NCI-H1092 (cell line): ENCODE results near the gene GSG1L2.

Experiments
- DNase-seq: peaks from one replicate; lab custom pipeline; 2025; lab: John Stamatoyannopoulos, UW

Gene GSG1L2

DNA sequence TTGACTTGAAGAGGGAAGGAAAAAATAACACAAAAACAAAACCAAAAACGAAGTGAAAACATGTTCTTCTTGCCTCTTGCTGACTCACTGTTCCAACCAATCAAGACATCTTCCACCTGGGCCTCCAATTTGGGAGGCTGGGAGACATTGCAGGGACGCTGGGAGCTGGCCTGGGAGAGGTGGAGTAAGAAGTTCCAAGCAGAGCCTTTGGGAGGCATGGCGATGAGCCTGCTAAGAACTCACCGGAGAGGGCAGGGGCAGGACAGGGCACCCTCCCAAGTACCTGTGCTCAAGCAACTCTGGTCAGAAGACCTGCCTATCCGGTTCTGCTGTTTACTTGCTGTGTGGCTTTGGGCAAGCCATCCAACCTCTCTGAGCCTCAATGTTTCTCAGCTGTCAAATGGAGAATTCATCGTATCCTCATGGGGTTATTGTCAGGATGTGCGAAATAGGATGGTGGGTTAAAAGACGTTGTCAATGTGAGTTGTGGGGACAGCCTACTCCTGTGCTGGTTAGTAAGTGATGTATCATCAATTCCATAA is 3.0 kb upstream of the GSG1L2 start:
- no peak for DNase-seq

DNA sequence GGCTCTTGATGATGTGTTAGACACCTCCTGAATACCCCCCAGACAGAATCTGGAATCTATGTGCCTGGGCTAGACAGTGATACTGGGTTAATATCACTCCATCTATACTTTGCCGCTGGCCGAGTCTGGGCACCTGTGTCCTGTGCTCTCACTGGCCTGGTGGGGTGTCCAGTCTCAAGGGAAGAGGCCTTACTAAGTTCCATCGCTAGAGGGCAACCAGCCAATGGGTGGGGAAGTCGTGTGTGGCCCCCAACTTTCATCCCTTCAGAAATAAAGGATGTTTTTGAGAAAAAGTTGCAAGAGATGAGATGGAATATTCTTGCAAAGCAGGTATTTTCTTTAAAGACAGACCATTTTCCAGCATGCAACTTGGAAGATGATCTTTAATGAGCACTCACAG is 2.2 kb upstream of the GSG1L2 start:
- DNase-seq: no peak

GRCh38 chr17:9820448-9820847 is 1.4 kb downstream of the GSG1L2 start:
- no peak for DNase-seq

GRCh38 chr17:9818760-9819159 is 3.1 kb downstream of the GSG1L2 start:
- no peak for DNase-seq

- no peak for DNase-seq
Observed at GRCh38 chr17:9817086-9817485, 4.8 kb downstream of the GSG1L2 start.

GRCh38 chr17:9816472-9816871 is 5.4 kb downstream of the GSG1L2 start:
- DNase-seq: no peak

- DNase-seq: no peak
Observed at GRCh38 chr17:9814337-9814945, 7.4 kb downstream of the GSG1L2 start.

DNA sequence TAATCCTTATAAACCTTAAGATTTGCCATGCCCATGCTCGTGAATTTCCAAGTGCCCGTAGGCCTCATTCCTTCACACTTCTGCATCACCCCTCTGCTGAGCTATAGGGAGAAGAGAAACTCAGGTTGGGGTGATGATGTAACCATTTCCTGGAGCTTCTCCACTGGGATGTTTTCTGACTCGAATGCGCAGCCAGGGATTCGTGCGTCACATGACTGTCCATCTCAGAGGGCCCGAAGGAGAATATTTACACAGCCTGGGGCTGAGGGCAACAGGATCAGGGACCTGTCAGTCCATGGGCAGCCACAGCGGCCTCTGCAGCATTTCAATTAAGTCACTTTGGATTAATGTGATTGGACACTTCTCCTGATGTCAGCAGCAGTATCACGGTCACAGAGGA is 8.7 kb downstream of the GSG1L2 start:
- DNase-seq: no peak

DNA sequence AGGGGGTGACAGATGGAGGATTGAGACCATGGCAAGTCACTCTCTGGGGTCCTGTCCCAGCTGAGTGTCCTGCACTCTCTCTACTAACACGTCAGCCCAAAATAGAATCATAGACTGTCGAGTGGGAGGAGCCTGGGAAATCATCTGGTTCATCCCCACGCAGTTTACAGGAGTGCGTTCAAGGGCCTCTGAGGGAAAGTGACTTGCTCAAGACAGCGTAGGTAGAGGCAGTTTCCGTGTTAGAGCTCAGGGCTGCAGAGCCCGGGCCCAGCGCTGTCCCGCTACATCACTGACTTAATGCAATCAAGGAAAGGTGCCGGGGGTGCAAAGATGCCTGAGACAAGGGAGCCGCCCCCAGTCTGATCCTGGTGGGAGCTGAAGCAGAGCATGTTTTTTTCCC is 10.3 kb downstream of the GSG1L2 start:
- DNase-seq: no peak

- DNase-seq: no peak
Observed at GRCh38 chr17:9811086-9811485, 10.8 kb downstream of the GSG1L2 start.

GRCh38 chr17:9810100-9810949 is 11.6 kb downstream of the GSG1L2 start:
- DNase-seq: no peak

DNA sequence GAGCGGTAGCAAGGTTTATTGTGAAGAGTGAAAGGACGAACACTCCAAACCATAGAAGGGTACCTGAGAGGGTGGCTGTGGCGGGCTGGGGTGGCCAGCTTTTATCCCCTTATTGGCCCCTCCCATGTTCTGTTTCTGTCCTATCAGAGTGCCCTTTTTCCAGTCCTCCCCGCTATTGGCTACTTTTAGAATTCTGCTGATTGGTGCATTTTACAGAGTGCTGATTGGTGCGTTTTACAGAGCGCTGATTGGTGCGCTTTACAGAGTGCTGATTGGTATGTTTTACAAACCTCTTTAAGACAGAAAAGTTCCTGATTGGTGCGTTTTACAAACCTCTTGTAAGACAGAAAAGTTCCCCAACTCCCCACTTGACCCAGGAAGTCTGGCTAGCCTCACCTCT is 12.5 kb downstream of the GSG1L2 start:
- no peak for DNase-seq

GRCh38 chr17:9806699-9807098 is 15.2 kb downstream of the GSG1L2 start:
- no peak for DNase-seq

- no peak for DNase-seq
Observed at GRCh38 chr17:9805769-9806168, 16.1 kb downstream of the GSG1L2 start.

DNA sequence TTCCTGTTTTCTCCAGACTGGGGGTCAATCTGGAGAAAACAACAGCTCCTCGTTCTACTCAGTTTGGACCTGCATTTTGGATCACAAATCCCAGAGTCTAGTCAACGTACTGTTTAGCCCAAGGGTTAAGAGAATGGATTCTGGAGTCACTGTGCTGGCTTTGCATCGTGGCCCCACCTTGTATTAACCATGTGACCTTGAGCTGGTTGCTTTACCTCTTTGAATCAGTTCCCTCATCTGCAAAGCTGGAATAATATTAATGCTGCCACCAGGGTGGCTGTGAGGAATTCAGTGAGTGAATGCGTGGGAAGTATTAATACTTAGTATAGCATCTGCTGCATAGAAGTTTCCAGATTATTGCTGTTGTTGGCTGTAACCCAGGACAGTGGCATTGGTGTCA is 19.2 kb downstream of the GSG1L2 start:
- DNase-seq: no peak

DNA sequence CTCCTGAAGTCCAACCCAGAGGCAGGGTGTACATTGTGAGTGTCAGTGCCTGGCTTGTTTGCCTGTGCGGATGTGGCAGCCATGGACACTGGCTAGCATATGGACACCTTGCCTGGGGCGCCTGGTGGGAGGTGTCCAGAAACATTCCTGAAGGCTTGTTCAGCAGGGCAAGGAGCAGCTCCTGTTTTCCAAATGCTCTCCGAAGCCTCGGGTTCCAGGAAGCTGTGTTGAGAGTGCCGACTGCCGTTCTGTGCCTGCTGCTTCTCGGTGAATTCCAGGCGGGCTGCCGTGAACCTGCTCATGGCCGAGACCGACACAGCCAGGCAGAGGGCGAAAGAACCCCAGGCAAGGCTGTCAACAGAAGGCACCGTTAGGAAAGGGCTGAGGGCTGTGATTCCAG is 19.6 kb downstream of the GSG1L2 start:
- no peak for DNase-seq

DNA sequence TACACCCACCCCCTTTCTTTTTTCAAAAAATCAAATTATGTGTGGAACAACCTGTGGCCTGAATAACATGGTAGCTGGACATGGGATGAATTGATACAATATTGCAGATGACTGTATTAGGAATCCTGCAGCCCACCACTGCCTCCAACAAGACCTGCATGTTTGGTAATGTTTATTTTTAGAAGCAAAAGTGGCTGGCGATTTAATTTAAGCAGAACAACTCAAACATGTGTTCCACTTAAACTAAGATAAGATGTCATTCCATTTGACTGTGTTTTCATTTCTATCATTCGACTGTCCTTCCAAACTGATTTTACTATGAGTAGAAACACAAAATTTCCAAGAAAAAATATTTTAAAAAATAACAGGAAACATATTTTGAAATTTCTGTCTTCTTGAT is 20.4 kb downstream of the GSG1L2 start:
- DNase-seq: no peak

DNA sequence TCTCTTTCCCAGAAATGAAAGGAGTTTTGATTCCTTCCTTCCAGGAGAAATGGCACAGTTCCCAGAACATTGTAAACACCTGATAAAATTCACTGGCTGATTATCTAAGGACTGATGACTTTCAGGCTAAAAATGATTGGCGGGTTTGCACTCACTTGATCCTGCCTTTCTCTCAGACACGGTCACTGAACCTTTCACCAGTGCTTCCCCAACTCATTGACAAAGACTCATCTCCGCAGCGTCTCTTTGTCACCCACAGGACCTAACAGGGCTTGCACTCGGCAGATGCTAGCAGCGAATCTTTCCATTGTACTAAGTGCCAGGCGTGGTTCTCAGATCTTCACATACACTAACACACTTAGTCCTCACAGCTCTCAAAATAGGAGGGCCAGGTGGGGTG is 23.2 kb downstream of the GSG1L2 start:
- no peak for DNase-seq

DNA sequence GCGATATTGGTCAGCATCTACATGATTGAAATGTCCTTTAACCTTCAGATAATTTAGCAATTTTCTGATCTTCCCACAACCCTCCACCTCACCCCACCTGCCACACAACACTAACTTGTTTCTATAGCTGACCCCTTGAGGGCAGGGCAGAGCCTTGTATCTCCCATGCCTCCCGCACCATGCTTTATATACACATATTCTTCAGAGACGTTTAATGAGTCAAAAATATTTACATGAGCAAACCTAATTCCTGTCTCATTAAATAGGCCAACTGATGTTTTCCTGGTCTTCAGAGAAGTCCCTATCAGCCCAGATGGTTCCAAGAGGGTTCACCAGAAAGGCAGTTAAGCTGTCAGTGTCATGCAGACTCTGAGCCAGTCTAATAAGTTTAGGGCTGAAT is 23.9 kb downstream of the GSG1L2 start:
- no peak for DNase-seq

DNA sequence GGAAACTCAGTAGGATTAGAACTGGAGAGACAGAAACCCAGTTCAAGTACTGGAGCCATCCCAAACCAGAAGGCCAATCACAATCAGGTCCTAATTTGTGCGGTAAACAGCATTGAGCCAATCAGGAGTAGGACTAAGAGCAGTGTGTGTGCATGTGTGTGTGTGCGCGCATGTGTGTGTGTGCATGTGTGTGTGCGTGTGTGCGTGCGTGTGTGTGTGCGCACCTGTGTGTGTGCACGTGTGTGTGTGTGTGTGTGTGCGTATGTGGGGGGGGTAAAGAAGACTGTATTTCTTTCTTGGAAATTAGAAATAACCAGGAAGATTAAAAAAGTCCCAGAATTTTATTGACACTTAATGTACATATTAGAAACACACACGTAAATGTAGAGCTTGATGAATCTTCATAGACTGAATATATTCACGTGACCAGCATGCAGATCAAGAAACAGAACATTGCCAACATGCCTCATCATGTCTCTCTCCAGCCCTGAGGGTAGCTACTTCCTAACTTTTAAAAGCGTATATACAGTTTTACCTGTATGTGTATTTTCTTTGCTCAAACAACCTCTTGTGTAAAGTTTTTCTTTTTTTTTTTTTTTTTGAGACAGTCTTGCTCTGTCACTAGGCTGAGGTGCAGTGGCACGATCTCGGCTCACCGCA is 29.6 kb downstream of the GSG1L2 start:
- no peak for DNase-seq

- DNase-seq: no peak
Observed at GRCh38 chr17:9790889-9791876, 30.7 kb downstream of the GSG1L2 start, which contains the start of gene DHRS7C. TSS of gene DHRS7C (minus strand) at chr17:9791592. CDS start at chr17:9791284, 308 bp downstream.

DNA sequence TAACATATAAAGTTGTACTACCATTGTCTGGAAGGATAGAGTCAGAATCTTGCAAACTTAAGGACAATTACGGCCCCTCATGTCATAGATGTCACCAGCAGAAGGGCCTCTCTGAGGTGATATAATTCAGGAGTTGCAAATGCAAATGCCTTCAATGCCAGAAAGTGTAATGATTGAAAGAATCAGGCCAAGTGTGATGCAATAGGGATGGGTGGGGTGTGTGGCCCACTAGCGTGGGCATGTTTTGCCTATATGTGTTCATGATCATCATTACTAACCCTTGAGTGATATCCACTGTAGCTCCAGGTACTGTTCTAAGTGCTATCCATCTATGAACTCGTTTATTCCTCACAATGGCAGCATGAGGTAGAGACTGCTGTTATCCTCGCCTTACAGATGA is 31.6 kb downstream of the GSG1L2 start:
- no peak for DNase-seq
